ENCODE data around the gene ATP2A2. TPM values are rescaled to one million over a fixed set of nuclear protein-coding genes. Genes with fewer than 3 reads are reported as not detected.

Gene ATP2A2
- total and polyA plus RNA-seq, 2 experiments from 2014 or later: 47.2 to 225 TPM

DNA sequence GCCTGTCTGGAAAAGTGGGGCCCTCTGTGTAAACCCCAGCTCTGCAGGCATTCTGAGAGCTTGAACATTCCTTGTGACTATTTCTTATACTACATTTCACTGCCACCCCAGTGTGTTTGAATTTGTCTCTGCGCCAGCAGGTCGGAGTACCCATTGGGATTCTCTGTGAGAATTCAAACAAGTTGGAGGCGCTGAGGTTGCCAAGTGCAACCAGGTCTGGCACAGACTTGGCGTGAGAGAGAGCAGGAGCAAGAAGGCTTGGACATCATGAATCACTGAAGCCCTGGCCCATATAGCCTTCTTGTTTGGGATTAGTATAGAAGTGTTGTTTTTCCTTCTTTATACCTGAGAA lies 33.0 kb upstream of the ATP2A2 start:
- ATAC-seq: no peak
- no peak overlapping the region for H3K27ac ChIP-seq (ENCODE audit: low read depth)
- no peaks in the 10 kb centered on the region for H3K36me3 Mint-ChIP-seq (ENCODE audit: low read depth)
- no peaks in the 10 kb centered on the region for H3K27me3 ChIP-seq (ENCODE audit: insufficient read depth)
- DNase-seq (ENCODE audit: low spot score): no peak
- H3K4me3 Mint-ChIP-seq: no peak overlapping the region
- no peaks in the 10 kb centered on the region for H4K20me1 ChIP-seq (replicated peaks; ENCODE audit: insufficient read depth)
- peaks cover 5% of the 10 kb centered on the region; the same call in 1 of the 2 replicates for H3K4me1 ChIP-seq (ENCODE audit: insufficient read depth)
- no peaks in the 10 kb centered on the region for H3K36me3 ChIP-seq (ENCODE audit: insufficient read depth)
- peaks cover 4% of the 10 kb centered on the region; the same call in 1 of the 2 replicates for H3F3A ChIP-seq (replicated peaks; ENCODE audit: low read depth)
- H3K9me3 Mint-ChIP-seq: no peaks in the 10 kb centered on the region
- no peak overlapping the region for H3K4me2 ChIP-seq
- H3K4me3 ChIP-seq: no peak overlapping the region
- peaks cover 29% of the 10 kb centered on the region for H3K4me1 Mint-ChIP-seq
- peaks cover 13% of the 10 kb centered on the region for H3K27me3 Mint-ChIP-seq (ENCODE audit: insufficient read depth, low read depth, poor library complexity)
- H2AFZ ChIP-seq: no peak overlapping the region
- no peak overlapping the region for H3K27ac Mint-ChIP-seq
- no peaks in the 10 kb centered on the region for H3K9me2 ChIP-seq (ENCODE audit: insufficient read depth)
- H3K79me2 ChIP-seq (replicated peaks; ENCODE audit: insufficient read depth): no peaks in the 10 kb centered on the region
- TF ChIP-seq, protein P1, sequence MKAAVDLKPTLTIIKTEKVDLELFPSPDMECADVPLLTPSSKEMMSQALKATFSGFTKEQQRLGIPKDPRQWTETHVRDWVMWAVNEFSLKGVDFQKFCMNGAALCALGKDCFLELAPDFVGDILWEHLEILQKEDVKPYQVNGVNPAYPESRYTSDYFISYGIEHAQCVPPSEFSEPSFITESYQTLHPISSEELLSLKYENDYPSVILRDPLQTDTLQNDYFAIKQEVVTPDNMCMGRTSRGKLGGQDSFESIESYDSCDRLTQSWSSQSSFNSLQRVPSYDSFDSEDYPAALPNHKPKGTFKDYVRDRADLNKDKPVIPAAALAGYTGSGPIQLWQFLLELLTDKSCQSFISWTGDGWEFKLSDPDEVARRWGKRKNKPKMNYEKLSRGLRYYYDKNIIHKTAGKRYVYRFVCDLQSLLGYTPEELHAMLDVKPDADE (IDR thresholded peaks at IDR 0.05): no peak
- TF ChIP-seq, protein P2, sequence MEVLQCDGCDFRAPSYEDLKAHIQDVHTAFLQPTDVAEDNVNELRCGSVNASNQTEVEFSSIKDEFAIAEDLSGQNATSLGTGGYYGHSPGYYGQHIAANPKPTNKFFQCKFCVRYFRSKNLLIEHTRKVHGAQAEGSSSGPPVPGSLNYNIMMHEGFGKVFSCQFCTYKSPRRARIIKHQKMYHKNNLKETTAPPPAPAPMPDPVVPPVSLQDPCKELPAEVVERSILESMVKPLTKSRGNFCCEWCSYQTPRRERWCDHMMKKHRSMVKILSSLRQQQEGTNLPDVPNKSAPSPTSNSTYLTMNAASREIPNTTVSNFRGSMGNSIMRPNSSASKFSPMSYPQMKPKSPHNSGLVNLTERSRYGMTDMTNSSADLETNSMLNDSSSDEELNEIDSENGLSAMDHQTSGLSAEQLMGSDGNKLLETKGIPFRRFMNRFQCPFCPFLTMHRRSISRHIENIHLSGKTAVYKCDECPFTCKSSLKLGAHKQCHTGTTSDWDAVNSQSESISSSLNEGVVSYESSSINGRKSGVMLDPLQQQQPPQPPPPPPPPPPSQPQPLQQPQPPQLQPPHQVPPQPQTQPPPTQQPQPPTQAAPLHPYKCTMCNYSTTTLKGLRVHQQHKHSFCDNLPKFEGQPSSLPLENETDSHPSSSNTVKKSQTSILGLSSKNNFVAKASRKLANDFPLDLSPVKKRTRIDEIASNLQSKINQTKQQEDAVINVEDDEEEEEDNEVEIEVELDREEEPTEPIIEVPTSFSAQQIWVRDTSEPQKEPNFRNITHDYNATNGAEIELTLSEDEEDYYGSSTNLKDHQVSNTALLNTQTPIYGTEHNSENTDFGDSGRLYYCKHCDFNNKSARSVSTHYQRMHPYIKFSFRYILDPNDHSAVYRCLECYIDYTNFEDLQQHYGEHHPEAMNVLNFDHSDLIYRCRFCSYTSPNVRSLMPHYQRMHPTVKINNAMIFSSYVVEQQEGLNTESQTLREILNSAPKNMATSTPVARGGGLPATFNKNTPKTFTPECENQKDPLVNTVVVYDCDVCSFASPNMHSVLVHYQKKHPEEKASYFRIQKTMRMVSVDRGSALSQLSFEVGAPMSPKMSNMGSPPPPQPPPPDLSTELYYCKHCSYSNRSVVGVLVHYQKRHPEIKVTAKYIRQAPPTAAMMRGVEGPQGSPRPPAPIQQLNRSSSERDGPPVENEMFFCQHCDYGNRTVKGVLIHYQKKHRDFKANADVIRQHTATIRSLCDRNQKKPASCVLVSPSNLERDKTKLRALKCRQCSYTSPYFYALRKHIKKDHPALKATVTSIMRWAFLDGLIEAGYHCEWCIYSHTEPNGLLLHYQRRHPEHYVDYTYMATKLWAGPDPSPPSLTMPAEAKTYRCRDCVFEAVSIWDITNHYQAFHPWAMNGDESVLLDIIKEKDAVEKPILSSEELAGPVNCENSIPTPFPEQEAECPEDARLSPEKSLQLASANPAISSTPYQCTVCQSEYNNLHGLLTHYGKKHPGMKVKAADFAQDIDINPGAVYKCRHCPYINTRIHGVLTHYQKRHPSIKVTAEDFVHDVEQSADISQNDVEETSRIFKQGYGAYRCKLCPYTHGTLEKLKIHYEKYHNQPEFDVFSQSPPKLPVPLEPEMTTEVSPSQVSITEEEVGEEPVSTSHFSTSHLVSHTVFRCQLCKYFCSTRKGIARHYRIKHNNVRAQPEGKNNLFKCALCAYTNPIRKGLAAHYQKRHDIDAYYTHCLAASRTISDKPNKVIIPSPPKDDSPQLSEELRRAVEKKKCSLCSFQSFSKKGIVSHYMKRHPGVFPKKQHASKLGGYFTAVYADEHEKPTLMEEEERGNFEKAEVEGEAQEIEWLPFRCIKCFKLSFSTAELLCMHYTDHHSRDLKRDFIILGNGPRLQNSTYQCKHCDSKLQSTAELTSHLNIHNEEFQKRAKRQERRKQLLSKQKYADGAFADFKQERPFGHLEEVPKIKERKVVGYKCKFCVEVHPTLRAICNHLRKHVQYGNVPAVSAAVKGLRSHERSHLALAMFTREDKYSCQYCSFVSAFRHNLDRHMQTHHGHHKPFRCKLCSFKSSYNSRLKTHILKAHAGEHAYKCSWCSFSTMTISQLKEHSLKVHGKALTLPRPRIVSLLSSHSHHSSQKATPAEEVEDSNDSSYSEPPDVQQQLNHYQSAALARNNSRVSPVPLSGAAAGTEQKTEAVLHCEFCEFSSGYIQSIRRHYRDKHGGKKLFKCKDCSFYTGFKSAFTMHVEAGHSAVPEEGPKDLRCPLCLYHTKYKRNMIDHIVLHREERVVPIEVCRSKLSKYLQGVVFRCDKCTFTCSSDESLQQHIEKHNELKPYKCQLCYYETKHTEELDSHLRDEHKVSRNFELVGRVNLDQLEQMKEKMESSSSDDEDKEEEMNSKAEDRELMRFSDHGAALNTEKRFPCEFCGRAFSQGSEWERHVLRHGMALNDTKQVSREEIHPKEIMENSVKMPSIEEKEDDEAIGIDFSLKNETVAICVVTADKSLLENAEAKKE (CRISPR knock-in tag; IDR thresholded peaks at IDR 0.05): no peak
- TF ChIP-seq NANOG (IDR thresholded peaks at IDR 0.05; ENCODE audit: borderline replicate concordance): no peak
- TF ChIP-seq EZH2phosphoT487 (IDR thresholded peaks at IDR 0.05; ENCODE audit: unreplicated experiment): no peak
- no peak for TF ChIP-seq STAT1 (IDR thresholded peaks at IDR 0.05; ENCODE audit: unreplicated experiment)
- TF ChIP-seq POLR2AphosphoS5 (IDR thresholded peaks at IDR 0.05; ENCODE audit: low read depth): no peak
- TF ChIP-seq, protein P3, sequence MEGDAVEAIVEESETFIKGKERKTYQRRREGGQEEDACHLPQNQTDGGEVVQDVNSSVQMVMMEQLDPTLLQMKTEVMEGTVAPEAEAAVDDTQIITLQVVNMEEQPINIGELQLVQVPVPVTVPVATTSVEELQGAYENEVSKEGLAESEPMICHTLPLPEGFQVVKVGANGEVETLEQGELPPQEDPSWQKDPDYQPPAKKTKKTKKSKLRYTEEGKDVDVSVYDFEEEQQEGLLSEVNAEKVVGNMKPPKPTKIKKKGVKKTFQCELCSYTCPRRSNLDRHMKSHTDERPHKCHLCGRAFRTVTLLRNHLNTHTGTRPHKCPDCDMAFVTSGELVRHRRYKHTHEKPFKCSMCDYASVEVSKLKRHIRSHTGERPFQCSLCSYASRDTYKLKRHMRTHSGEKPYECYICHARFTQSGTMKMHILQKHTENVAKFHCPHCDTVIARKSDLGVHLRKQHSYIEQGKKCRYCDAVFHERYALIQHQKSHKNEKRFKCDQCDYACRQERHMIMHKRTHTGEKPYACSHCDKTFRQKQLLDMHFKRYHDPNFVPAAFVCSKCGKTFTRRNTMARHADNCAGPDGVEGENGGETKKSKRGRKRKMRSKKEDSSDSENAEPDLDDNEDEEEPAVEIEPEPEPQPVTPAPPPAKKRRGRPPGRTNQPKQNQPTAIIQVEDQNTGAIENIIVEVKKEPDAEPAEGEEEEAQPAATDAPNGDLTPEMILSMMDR (conservative IDR thresholded peaks at IDR 0.05; ENCODE audit: low read depth in 2 of 2): no peak
- no peak for TF ChIP-seq JUNB (IDR thresholded peaks at IDR 0.05; ENCODE audit: unreplicated experiment)
